Stimulated activated CD8-positive, alpha-beta memory T cell treated with anti-CD3 and anti-CD28 coated beads, Interleukin-4, amount 100 ng/mL, for 4 hours (primary cell): ENCODE measurements around the gene ANKRD34A.

ENCODE experiments used
- DNase-seq, 2 donors: peaks; one replicate each; pipeline ENCODE4 v3.0.0-alpha.2; 2020; ENCODE audit warnings: low read depth in 2 of 2, low spot score in 1 of 2

Gene ANKRD34A

DNA sequence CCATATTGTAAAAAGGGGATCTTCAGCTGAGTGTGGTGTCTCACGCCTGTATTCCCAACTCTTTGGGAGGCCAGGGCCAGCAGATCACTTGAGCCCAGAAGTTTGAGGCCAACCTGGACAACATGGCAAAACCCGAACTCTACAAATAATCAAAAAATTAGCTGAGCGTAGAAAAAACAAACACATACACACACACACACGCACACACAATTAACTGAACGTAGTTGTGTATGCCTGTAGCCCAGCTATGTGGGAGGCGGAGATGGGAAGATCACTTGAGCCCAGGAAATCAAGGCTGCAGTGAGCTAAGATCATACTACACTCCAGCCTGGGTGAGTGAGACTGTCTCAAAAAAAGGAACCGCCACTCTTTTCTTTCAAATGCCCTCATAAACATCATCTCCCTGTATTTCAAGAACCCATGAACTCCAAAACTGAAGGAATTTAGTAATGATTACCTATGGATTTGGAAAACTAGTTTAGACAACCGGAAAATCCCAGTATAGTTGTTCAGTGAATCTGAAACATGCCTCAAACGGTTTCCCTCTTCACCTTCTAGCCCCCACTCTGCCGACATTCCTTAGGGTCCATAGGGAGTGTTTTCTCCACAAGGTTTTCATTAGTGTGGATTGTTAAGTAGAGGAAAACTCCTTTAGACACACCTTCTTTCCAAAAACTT, 27.5 kb upstream of the ANKRD34A start:
- DNase-seq = no peak

DNA sequence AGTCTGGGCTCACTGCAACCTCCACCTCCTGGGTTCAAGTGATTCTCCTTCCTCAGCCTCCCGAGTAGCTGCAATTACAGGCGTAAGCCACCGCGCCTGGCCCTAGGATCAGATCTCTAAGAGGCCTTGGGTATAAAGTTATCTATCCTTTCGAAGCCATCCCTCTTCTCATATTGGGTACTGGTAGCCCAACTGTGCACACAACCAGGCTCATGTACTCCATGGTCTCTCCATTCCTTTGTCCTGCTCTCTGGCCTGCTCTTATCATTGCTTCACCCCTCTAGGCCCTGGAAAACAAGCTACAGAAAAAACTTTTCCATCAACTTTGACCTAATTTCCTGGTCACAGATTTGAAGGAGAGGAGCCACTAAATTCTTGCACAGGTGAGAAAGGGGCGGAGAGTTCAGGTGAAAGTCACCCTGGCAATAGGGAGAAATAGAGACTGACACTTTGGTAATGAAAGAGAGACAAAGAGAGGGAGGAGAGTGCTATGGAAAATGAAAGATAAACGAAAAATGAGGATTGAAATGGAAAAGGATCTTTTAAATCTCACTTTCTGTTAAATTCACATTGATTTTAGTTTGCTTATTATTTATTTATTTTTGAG, 26.0 kb upstream of the ANKRD34A start:
- no peak for DNase-seq

DNA sequence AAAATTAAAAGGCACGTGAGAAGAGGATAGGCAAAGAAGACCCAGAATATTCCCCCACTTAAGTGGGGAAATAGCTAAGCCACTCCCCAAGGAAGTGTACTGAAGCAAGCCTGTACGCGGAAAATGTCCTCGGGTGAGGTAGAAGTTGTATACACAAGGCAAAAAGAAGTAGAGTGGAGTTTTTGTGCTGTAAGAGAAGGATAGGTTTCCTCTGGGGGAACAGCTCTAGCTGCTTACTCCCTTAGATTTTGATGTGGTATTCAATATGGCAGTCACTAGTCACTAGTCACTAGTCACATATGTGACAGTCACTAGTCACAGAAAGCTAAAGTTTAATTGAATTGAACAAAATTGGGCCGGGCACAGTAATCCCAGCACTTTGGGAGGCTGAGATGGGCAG, 24.4 kb upstream of the ANKRD34A start:
- no peak for DNase-seq

DNA sequence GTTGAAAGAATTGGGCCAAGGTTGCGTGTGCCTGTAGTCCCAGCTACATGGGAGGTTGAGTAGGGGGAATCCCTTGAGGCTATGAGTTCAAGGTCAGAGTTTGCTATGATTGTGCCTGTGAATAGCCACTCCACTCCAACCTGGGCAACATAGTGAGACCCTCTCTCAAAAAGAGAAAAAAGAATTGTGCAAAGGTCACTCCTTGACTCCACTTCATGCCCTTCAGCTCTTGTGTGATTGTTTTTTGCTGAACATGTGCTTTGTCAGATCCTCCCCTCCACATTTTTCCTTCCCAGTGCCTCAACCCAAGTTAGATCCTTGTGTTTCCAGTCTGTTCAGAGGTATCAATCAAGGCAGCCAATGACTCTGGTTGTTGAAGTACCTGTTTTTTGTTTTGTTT, 23.6 kb upstream of the ANKRD34A start:
- DNase-seq = no peak

DNA sequence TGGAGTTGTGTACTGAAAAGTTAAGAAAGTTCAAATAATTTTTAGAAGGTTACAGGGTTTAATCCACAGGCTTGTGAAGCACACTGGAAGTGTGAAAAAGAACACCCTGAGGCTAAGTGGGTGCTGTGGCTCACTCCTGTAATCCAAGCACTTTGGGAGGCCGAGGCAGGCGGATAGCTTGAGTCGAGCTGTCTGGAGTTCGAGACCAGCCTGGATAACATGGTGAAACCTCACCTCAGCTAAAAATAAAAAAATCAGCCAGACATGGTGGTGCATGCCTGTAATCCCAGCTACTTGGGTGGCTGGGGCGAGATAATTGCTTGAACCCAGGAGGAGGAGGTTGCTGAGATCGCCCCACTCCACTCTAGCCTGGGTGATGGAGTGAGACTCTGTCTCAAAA, 22.2 kb upstream of the ANKRD34A start:
- no peak for DNase-seq

DNA sequence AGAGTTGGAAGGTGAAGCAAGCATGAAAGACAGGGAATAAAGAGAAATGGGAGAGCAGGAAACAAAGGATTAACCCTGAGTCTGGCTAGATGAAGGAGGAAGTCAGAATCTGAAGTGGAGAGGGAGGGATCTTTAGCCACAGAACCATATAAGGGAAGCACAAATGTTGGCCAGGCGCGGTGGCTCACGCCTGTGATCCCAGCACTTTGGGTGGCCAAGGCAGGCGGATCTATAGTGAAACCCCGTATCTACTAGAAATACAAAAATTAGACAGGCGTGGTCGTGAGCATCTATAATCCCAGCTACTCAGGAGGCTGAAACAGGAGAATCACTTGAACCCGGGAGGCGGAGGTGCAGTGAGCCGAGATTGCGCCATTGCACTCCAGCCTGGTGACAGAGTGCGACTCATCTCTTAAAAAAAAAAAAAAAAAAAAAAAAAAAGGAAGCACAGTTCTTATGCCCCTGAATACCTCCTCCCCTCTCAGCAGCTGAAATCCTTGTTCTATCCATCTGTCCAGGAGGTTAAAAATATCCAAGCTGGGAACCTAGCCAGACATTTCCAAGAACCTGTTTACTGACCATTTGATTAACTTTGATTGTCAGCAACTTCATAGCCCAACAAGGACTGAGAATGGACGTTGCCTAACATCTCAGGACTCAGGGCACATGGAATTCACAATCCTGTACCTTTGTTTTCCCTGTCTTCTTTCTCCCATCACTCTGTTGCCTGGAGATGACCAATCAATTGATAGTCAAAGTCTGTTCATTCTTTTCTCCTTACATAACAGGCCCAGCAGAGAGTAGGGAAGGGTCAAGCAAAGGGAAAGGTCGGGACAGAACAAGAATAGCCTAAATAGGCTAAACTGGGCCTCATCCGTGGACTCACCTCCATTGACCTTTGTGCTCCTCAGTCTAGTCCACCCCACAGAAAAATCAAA, 21.4 kb upstream of the ANKRD34A start:
- no peak for DNase-seq

DNA sequence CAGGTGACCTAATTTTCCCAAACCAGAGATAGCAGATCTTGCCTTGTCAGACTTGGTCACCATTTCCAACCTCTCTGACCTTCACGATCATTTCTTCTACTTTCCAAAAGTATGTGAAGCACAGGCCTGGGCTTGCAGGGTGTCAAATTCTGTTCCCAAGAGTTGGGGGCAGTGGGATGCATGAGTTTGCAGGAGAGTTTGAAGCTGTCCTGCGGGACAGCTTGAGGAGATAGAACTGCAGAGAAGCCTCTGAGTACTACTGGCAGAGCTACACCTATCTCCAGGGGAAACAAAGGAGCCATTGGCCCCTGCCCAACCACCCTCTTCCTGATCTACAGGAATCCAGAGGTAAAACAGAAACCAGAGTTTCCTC, 20.7 kb upstream of the ANKRD34A start:
- DNase-seq = no peak

DNA sequence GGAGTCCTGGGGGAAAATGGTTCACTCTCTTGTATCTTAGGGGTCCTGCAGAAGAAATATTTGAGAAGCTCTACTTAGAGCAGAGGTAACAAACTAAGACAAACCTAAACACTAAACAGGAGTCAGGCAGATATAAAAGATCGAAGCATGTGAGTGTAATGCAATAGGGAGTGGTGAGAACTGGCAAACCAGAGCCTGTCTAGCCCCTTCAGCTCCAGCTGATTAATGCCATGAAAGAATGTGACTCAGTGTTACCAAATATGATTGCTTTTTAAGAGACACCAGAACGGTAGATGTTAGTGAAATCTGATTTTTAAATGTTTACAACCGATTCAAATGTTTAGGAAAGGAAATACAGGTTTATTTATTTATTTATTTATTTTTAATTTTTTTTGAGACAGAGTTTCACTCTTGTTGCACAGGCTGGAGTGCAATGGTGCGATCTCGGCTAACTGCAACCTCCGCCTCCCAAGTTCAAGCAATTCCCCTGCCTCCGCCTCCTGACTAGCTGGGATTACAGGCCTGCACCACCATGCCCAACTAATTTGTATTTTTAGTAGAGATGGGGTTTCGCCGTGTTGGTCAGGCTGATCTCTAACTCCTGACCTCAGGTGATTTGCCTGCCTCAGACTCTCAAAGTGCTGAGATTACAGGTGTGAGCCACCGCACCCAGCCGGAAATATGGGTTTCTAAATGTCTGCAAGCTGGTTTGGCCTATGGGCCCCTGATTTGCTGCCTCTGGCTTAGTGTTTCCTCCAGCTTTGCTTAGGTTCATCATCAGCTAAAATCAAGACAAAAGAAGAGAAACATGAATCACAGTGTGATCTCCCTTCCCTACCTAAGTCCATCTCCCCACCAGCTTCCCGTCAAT, 19.8 kb upstream of the ANKRD34A start:
- no peak for DNase-seq

DNA sequence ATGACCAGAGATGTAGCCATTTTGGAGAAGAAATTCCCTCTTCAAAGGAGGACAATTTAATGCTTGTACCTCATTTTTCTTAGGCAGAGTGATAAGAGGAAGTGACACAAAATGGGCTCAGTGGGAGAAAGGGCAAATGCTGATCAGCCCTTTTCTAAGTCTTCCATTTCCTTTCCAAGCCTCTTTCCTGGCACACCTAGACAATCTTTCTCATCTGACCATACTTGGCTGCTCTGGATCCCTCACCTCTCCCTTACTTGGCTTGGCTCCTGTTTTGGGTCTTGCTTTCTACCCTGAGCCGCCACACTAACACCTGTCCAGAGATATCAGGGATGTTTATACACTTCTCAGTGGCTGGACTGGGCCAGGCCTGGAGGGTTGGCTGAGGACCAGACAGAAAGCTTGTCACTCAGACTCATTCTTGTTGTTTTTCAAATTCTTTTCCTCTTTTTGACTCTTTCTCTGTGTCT, 18.9 kb upstream of the ANKRD34A start:
- no peak for DNase-seq

DNA sequence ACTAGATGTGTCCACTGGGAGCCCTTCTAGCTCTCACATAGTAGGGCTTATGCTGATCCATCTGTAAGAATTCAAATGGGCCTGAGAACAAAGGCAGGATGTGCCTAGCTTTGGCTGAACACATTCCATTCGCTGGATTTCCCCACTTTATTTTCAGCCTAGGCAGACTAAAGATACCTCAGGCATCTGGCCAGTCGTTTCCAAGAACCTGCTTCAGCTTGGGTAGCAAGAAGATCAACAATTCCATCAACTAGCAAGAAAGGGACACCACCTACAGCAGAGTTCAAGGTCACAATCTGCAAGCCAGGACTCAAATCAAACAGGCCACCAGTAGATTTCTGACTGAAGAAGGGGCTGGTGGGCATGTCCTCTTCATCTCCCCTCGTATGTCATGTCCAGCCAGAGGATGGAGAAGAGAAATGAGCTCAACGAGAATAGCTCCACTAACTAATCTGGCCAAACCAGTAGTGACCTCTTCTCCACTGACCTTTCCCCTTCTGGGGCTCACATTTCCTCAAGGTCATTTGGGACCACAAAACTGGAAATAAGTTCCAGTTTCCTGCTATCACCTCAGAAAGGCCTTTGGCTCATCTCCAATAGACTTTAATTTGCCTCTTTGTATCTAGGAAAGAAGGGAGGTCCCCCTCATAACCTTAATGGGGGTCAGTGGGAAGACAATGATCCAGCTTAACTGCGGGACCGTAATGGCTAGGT, 17.8 kb upstream of the ANKRD34A start:
- DNase-seq = no peak

DNA sequence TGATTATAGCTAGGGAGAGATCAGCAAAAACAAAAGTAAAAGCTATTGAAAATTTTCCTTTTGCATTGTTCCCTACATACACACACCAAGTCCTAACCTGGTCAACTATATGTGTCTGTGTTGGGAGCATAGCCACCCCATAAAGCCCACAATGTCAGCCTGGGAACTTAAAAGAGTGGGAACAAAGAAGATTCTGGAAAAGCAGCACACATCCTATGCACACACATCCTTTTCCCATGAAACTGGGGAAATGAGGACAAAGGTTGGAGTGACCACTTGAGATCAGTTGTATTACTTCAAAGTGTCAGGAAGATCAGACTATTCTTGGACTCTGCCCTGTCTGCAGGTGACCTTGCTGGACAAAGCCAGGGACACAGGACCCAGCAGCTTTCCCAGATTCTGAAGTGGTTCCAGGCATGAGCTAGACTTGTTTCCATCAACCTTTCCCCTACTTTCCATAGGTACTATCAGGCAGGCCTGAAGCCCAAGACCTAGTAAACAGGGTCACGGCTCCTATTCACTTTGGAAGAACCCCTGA, 16.2 kb upstream of the ANKRD34A start:
- no peak for DNase-seq

DNA sequence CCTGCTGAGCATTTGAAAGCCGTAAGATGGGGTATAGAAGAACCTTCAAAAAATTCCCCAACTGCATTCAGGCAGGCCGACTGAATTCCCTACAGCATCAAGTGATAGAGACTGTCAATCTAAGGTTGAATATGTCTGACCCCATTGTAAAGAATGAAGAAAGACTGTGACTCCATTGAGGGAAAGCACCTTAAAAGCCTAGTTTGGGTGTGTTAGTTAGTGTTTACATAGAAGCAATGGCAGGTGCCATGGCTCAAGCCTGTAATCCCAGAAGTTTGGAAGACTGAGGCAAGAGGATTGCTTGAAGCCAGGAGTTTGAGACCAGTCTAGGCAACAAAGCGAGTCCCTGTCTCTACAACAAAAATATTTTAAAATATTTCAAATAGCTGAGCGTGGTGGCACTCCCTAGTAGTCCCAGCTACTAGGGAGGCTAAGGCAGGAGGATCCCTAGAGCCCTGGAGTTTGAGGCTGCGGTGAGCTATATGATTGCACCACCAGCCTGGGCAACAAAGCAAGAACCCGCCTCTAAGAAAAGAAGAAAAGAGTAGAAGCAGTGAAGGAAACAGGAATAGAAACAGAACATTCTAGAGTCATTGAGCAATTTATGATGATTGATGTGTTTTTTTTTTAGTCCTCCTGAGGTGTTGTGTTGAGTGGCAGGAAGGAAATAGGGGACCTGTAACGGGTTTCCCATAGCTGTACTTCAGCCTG, 15.5 kb upstream of the ANKRD34A start:
- no peak for DNase-seq

DNA sequence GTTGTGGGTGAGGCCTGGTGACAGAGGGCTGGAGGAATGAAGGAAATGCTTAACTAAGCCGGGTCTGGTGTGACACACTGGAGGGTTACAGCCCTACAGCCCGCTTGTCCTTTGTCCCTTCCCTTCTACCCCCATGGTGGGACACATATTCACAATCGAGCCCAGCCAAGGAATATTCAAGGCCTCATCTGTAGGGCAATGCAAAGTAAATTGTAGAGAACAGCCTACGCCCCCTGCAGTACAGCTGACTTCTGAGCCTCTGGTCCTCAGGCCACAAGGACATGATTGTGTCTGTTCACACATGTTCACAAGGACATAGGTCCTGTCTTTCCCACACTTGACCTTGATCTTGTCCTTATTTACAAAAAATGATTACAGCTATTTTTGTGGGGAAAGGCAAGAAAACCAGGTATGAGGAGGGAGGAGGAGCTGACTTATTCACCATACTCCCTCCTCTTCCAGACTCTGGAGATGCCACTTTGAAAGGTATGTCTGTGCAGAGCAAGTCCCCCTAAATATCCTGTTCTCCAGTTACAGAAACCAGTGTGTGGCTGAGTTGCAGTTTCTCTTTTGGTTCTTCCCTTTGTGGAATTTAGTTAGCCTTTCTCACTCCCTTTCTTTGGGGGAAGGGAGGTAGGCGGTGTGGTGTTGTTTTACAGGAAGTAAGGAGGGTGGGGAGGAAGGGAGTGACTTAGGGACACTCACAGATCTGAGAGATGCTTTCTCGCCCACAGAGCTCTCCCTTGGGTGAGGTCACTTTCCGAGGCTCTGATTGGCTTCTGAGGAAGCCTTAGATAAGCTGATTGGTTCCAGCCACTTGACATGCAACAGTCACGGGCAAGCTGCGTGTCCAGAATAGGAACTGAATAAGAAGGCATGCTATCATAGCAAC, 14.7 kb upstream of the ANKRD34A start:
- DNase-seq = peak in 1 of 2 donors; percentile 68

DNA sequence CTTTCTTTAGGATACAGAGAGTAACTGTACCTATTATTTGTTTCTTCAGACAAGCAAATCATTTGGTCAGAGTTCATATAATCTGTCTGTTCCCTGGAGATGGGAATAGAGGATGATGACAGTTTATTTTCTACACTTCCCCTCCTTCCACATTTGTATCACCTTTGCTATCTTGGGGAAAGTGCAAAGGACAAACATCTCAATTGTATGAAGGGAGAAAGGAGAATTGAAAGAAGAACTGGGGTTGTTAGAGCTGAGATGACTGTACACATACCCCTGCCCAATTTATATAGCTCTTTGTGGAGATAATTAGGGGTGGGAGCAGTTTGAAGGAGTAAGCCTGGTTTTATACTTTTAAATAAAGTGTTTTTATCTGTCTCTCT, 14.1 kb upstream of the ANKRD34A start:
- DNase-seq = no peak

DNA sequence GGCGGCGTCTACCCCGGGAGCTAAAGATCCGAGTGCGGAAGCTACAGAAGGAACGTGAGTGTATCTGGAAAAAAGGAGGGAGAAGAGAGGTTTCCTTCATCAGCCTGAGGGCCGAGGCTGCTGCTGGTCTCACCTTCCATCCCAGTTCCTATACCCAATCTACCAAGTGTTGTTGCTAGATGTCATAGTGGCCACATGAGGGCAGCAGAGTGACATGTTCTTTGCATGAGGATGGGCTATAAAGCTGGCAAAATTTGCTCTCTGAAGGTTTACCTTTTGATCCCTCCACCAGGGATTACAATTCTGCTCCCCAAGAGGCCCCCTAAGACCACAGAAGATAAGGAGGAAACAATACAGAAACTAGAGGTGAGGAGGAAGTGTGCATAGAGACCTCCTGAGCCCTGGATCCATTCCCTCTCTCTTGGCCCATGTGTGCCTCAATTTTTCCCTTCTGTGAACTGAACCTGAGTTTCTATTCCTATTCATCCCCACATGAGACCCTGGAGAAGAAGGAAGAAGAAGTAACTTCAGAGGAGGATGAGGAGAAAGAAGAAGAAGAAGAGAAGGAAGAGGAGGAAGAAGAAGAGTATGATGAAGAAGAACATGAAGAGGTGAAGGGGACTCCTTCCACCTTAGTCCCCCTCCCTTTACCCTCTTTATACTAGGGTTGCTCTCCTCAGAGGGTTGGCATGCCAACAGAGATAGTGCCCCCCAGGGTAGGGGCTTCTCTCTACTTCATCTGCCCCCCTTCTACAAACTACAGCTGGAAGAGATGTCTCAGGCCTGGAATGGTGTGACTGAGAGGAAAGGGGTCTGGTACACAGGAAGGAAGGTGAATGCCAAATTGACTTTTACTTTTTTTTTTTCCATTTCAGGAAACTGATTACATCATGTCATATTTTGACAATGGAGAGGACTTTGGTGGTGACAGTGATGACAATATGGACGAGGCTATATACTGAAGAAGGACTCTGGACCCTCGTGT, 13.4 kb upstream of the ANKRD34A start:
- DNase-seq = no peak

DNA sequence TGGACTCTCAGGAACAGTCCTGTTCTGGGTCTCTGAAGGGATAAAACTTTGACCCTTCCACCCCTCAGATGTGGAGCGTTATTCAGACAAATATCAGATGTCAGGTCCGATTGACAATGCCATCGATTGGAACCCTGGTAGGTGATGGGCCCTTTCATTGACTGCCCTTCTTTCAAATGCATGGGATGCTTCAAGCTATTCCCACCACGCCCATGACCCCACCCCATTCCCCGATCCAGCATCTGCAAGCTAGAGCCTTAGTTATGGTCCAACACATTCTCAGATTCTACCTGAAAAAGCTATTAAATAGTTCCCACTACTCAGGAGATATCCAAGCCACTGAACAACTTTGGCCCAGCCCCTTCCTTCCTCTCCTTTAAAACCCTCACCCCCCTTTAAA, 12.6 kb upstream of the ANKRD34A start:
- DNase-seq = no peak

DNA sequence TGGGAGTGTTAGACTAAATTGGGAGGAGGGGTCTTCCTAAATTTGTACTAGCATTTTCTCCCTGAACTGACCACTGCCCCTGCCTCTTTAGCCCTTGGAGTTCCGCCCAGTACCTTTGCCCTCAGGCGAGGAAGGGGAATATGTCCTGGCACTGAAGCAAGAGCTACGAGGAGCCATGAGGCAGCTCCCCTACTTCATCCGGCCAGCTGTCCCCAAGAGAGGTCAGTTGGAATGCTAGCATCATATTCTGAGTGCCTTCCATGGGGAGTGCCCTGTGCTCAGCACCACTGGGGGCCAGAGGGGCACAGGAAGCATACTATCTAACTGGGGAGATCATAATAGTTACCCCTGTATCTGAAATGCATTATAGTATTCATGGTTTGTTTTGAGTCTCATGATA, 10.8 kb upstream of the ANKRD34A start:
- no peak for DNase-seq
